GM21529 (cell line): ENCODE measurements around the gene TSKS.

Source experiments
- ATAC-seq: cut with Tn5 transposase; IDR thresholded peaks from one replicate; pipeline ENCODE4 v1.9.1; 2021; ENCODE audit not compliant: unreplicated experiment

The TSKS gene

GRCh38 chr19:49767967-49768581 lies 5.0 kb upstream of the TSKS start:
- no peak for ATAC-seq

- no peak for ATAC-seq
Measured at GRCh38 chr19:49767381-49767780, 4.3 kb upstream of the TSKS start.

GRCh38 chr19:49766930-49767299 lies 3.8 kb upstream of the TSKS start, which contains the start of gene AP2A1:
TSS of gene AP2A1 (plus strand) at chr19:49767001. CDS start at chr19:49767134, 133 bp downstream.
- ATAC-seq: no peak

- peak; percentile 90 for ATAC-seq
Measured at GRCh38 chr19:49766007-49766929, 3.2 kb upstream of the TSKS start.

- no peak for ATAC-seq
Measured at GRCh38 chr19:49764341-49764740, 1.2 kb upstream of the TSKS start.

- no peak for ATAC-seq
Measured at GRCh38 chr19:49761625-49762311, 1.3 kb downstream of the TSKS start.

GRCh38 chr19:49761249-49761624 lies 1.9 kb downstream of the TSKS start:
- no peak for ATAC-seq

- no peak for ATAC-seq
Measured at GRCh38 chr19:49758292-49758691, 4.8 kb downstream of the TSKS start.

GRCh38 chr19:49755956-49756355 lies 7.2 kb downstream of the TSKS start:
- no peak for ATAC-seq

- no peak for ATAC-seq
Measured at GRCh38 chr19:49752701-49753100, 10.4 kb downstream of the TSKS start.

- ATAC-seq: no peak
Measured at GRCh38 chr19:49749771-49750170, 13.3 kb downstream of the TSKS start.

- ATAC-seq: no peak
Measured at GRCh38 chr19:49749055-49749716, 13.9 kb downstream of the TSKS start.

- ATAC-seq: no peak
Measured at GRCh38 chr19:49746206-49746958, 16.7 kb downstream of the TSKS start.

- no peak for ATAC-seq
Measured at GRCh38 chr19:49744946-49745381, 18.1 kb downstream of the TSKS start.

- no peak for ATAC-seq
Measured at GRCh38 chr19:49741210-49741844, 21.8 kb downstream of the TSKS start.

GRCh38 chr19:49739933-49740332 lies 23.2 kb downstream of the TSKS start:
- no peak for ATAC-seq

GRCh38 chr19:49739098-49739497 lies 24.0 kb downstream of the TSKS start:
- no peak for ATAC-seq

GRCh38 chr19:49738268-49738667 lies 24.8 kb downstream of the TSKS start:
- ATAC-seq: no peak

GRCh38 chr19:49730166-49730565 lies 32.9 kb downstream of the TSKS start:
- no peak for ATAC-seq
